AG04450 (cell line): ENCODE results near the gene TMEM95. TPM values are rescaled to one million over a fixed set of nuclear protein-coding genes. Genes with fewer than 3 reads are reported as not detected.
"Not testable (repeated sequence)": the region's sequence is repeated elsewhere in the genome, so short reads cannot be mapped to it uniquely, and the experiment has no call there.

Source experiments
- CTCF ChIA-PET: fragments of 300-600, 350-600 bp; formaldehyde crosslinking; extraction: SDS; loops from one replicate; lab custom pipeline; 2022; ENCODE audit warnings: antibody characterized with exemption, inconsistent platforms; lab: Charles Lee
- POLR2A ChIA-PET: fragments of 350-600 bp; formaldehyde crosslinking; extraction: SDS; loops from one replicate; lab custom pipeline; 2021; ENCODE audit warnings: antibody characterized with exemption, inconsistent platforms; lab: Yijun Ruan, JAX
- DNase-seq: peaks from one replicate; pipeline ENCODE4 v3.0.0-alpha.2; 2011; ENCODE audit warnings: low read depth, low spot score
- H3K27ac ChIP-seq: one replicate; pipeline ENCODE4 v1.5.1; 2012; ENCODE audit warnings: low read depth, low read length, control low read depth
- H3K27me3 ChIP-seq: one replicate; pipeline ENCODE4 v1.6.0; 2012; ENCODE audit warnings: low read length; ENCODE audit not compliant: control insufficient read depth, insufficient read depth
- H3K4me3 ChIP-seq: 2 replicates; pipeline ENCODE4 v1.5.1; 2011; ENCODE audit warnings: mild to moderate bottlenecking, low read depth, low read length, control low read depth
- H3K9me3 ChIP-seq: 2 replicates; pipeline ENCODE4 v1.5.1; 2012; ENCODE audit warnings: low read length; ENCODE audit not compliant: control insufficient read depth, insufficient read depth
- CTCF ChIP-seq: IDR thresholded peaks from 2 replicates; pipeline ENCODE4 v1.5.1; 2011; ENCODE audit warnings: low read depth, low read length, control low read depth, inconsistent platforms
- polyA plus RNA-seq: library from polyadenylated mRNA; depleted of rRNA; stranded (reverse); fragments of >200 nt; gene quantifications from 2 replicates; pipeline ENCODE4 v1.2.3, GENCODE V29; 2011

The TMEM95 gene
- polyA plus RNA-seq, 1 experiment = not detected

GRCh38 chr17:7356072-7356549, 1.2 kb downstream of the TMEM95 start:
- POLR2A ChIA-PET = interaction anchor here (0.7 to 1.5 kb wide), 3 partner anchors 48 to 278 kb away, joined by 3 read pairs; partner anchors contain the start of gene TMEM256
- no peaks in the 10 kb centered on the region for H3K27me3 ChIP-seq
- no peak overlapping the region for H3K27ac ChIP-seq
- no peaks in the 10 kb centered on the region; the same call in 1 of the 2 replicates for H3K9me3 ChIP-seq
- CTCF ChIA-PET = interaction anchor here (0.6 to 2.8 kb wide), 22 partner anchors 10 to 387 kb away, joined by 3 to 22 read pairs (median 3); partner anchors contain the start of genes PLSCR3, SENP3, SOX15 and TMEM102
- H3K4me3 ChIP-seq = no peak overlapping the region
- DNase-seq = no peak
- TF ChIP-seq CTCF = peak; percentile 71

- H3K27me3 ChIP-seq = no peaks in the 10 kb centered on the region
- ChIA-PET CTCF (interaction anchor here (0.6 to 2.8 kb wide), 12 partner anchors 10 to 386 kb away, joined by 3 to 22 read pairs (median 4); partner anchors contain the start of genes PLSCR3, SENP3, SOX15 and TMEM102), POLR2A (interaction anchor here (0.7 to 1.5 kb wide), 3 partner anchors 47 to 278 kb away, joined by 3 read pairs; partner anchors contain the start of gene TMEM256)
- H3K9me3 ChIP-seq = no peaks in the 10 kb centered on the region; the same call in 1 of the 2 replicates
- TF ChIP-seq CTCF = no peak
- H3K27ac ChIP-seq = no peak overlapping the region
- no peak for DNase-seq
- no peak overlapping the region for H3K4me3 ChIP-seq
These were observed 1.8 kb downstream of the TMEM95 start for GRCh38 chr17:7356756-7357155.

GRCh38 chr17:7357381-7357780, 2.4 kb downstream of the TMEM95 start:
- ChIA-PET CTCF (interaction anchor here (1.0 to 2.2 kb wide), 2 partner anchors 12 to 138 kb away, joined by 3 to 9 read pairs; no protein-coding TSS in a partner anchor), POLR2A (no interaction called here)
- no peak for TF ChIP-seq CTCF

GRCh38 chr17:7361906-7362305, 7.0 kb downstream of the TMEM95 start:
- no peak for DNase-seq
- no peaks in the 10 kb centered on the region for H3K27me3 ChIP-seq
- ChIA-PET POLR2A (interaction anchor here (0.5 kb wide), 1 partner anchor 10 kb away, joined by 5 read pairs; no protein-coding TSS in a partner anchor), CTCF (interaction anchor here (0.8 to 1.2 kb wide), 2 partner anchors 75 to 199 kb away, joined by 3 to 10 read pairs; no protein-coding TSS in a partner anchor)
- H3K9me3 ChIP-seq = no peaks in the 10 kb centered on the region
- no peak overlapping the region for H3K27ac ChIP-seq
- no peak overlapping the region for H3K4me3 ChIP-seq
- TF ChIP-seq CTCF = no peak

More at GRCh38 chr17:7357381-7357780, 2.4 kb downstream of the TMEM95 start:
- DNase-seq = no peak
- Histone ChIP-seq H3K9me3 (no peaks in the 10 kb centered on the region), H3K27me3 (no peaks in the 10 kb centered on the region), H3K4me3 (no peak overlapping the region), H3K27ac (no peak overlapping the region)

- Histone ChIP-seq H3K9me3 (no peaks in the 10 kb centered on the region), H3K27ac (no peak overlapping the region), H3K4me3 (no peak overlapping the region), H3K27me3 (peaks cover 2% of the 10 kb centered on the region)
- DNase-seq = no peak
- no peak for TF ChIP-seq CTCF
- POLR2A ChIA-PET = interaction anchor here (0.6 to 0.8 kb wide), 3 partner anchors 12 to 121 kb away, joined by 3 to 5 read pairs (median 4); no protein-coding TSS in a partner anchor
- CTCF ChIA-PET = interaction anchor here (0.5 kb wide), 1 partner anchor 22 kb away, joined by 5 read pairs; no protein-coding TSS in a partner anchor
These were observed 8.4 kb downstream of the TMEM95 start for GRCh38 chr17:7363311-7363710.

GRCh38 chr17:7365963-7366362, 11.0 kb downstream of the TMEM95 start:
- H3K9me3 ChIP-seq, H3K4me3 ChIP-seq, DNase-seq, POLR2A ChIA-PET, H3K27ac ChIP-seq: not testable (repeated sequence)
- CTCF ChIA-PET = interaction anchor here (0.6 kb wide), 1 partner anchor 346 kb away, joined by 3 read pairs; no protein-coding TSS in a partner anchor
- peaks cover 14% of the 10 kb centered on the region for H3K27me3 ChIP-seq
